Ectodermal cell (in vitro differentiated cells): ENCODE data around the gene TLX1. TPM values are rescaled to one million over a fixed set of nuclear protein-coding genes. Genes with fewer than 3 reads are reported as not detected.

Experiments used
- H3K27ac ChIP-seq: 2 replicates; pipeline ENCODE4 v1.7.0; 2013; ENCODE audit warnings: mild to moderate bottlenecking, low read depth, low read length; ENCODE audit not compliant: insufficient read depth, poor library complexity, severe bottlenecking
- H3K27me3 ChIP-seq: 2 replicates; pipeline ENCODE4 v1.7.0; 2013; ENCODE audit warnings: mild to moderate bottlenecking, low read length; ENCODE audit not compliant: insufficient read depth, control insufficient read depth, poor library complexity, severe bottlenecking
- H3K36me3 ChIP-seq: one replicate; pipeline ENCODE4 v1.7.0; 2013; ENCODE audit warnings: low read length; ENCODE audit not compliant: control insufficient read depth, insufficient read depth
- H3K4me1 ChIP-seq: one replicate; pipeline ENCODE4 v1.7.0; 2013; ENCODE audit warnings: low read length; ENCODE audit not compliant: control insufficient read depth, insufficient read depth
- H3K4me3 ChIP-seq: 2 replicates; pipeline ENCODE4 v1.7.0; 2013; ENCODE audit warnings: low read depth, low read length, control low read depth; ENCODE audit not compliant: insufficient read depth
- H3K9me3 ChIP-seq: 2 replicates; pipeline ENCODE4 v1.7.0; 2013; ENCODE audit warnings: mild to moderate bottlenecking, low read length, moderate library complexity; ENCODE audit not compliant: control insufficient read depth
- WGBS, 2 experiments: methylation state at CpG; one replicate each; pipeline ENCODE4 v1.1.7; 2013; ENCODE audit warnings: missing lambda C conversion rate in 2 of 2; 5-methylcytosine and 5-hydroxymethylcytosine counted together
- polyA plus RNA-seq, 4 experiments: library from polyadenylated mRNA; stranded (reverse); fragments of 50-300 nt; gene quantifications; one replicate each; pipeline ENCODE4 v1.2.3, GENCODE V29; 2013

The TLX1 gene
- polyA plus RNA-seq (2013, experiment 1 of 4) = not detected
- not detected for polyA plus RNA-seq (2013, experiment 2 of 4)
- not detected for polyA plus RNA-seq (2013, experiment 3 of 4)
- polyA plus RNA-seq (2013, experiment 4 of 4) = not detected

DNA sequence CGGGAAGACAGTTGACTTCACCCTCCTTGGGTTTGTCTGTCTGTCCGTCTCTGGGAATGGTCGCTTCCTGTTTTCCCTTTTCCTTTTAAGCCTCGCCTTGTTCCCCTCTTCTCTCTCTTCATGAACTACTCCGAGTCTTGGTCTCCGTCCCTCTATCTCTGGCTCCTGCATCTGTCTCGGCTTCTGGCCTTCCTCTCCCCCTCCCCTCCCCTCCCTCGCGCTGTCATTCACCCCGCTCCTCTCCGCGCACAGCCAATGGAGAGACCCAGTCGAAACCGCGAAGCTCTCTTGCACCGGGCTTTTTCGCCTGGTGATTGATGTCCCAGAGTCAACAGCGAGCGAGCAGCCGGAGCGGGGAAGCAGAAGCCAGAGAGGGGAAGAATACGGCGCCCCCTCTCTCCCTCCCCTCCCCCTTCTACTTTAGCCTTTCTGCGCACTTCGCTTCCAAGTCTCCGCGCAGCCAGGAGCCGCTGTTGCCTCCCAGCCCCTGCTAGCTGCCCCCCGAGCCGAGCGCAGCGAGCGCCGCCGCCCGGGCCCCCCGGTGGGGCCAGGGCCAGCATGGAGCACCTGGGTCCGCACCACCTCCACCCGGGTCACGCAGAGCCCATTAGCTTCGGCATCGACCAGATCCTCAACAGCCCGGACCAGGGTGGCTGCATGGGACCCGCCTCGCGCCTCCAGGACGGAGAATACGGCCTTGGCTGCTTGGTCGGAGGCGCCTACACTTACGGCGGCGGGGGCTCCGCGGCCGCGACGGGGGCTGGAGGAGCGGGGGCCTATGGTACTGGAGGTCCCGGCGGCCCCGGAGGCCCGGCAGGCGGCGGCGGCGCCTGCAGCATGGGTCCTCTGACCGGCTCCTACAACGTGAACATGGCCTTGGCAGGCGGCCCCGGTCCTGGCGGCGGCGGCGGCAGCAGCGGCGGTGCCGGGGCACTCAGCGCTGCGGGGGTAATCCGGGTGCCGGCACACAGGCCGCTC, at the start of gene TLX1:
Gene TLX1, plus strand, starts transcription at position 317 of the 978 bp plus-strand sequence. Its CDS starts 242 bp downstream, at position 559.
- no peaks in the 10 kb centered on the region for H3K36me3 ChIP-seq
- no peak within 1 kb of the TSS for H3K4me3 ChIP-seq
- no peaks in the 10 kb centered on the region for H3K9me3 ChIP-seq
- no peak within 1 kb of the TSS for H3K27ac ChIP-seq
- peaks cover 100% of the 10 kb centered on the region for H3K27me3 ChIP-seq
- H3K4me1 ChIP-seq = peaks cover 21% of the 10 kb centered on the region
- 1% methylated on average over 83 of the region's 83 CpGs for WGBS, 2 experiments

DNA sequence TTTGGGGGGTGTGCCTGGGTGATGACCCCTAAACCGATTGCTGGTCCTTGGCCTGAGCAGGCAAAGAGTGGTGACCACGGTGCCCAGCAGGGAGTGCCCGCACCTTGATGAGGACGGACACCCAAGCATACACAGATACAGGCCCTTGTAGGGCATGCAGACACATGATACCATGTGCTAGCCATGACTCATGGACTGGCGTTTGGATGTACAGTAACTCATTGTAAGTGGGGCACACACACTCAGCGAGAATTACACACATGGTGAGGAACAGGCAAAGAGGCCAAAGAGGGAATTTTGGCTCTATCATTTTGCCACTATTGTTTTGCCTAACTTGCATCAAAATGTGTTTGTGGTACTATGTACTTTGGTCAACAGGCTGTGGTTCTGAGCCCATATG, 45.3 kb upstream of the TLX1 start:
- WGBS, 2 experiments = 85 to 87% methylated on average over 6 of the region's 6 CpGs
- Histone ChIP-seq H3K27me3 (peaks cover 76% of the 10 kb centered on the region), H3K9me3 (no peaks in the 10 kb centered on the region)

DNA sequence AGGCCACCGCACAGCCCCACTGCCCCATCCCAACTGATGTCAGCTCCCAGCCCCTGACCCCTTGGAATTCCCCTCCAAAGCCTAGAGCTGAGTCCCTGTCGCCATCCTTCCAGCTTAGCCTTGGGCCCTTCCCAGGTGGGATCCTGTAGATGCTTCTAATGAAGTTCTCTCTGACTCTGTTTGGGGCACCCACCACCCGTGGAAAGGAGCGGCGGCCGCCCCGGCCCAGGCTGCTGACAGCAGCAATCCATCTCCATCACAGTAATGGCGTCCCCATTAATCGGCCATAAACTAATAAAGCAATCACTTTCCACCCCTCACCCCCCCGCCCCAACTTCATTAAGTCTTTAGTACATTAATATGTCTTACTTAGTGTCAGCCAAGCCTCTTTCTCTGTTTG, 43.7 kb upstream of the TLX1 start:
- H3K4me3 ChIP-seq = no peak overlapping the region
- no peaks in the 10 kb centered on the region for H3K36me3 ChIP-seq
- H3K4me1 ChIP-seq = no peaks in the 10 kb centered on the region
- 89 to 91% methylated on average over 9 of the region's 10 CpGs for WGBS, 2 experiments
- no peaks in the 10 kb centered on the region for H3K9me3 ChIP-seq
- H3K27ac ChIP-seq = no peak overlapping the region
- peaks cover 74% of the 10 kb centered on the region for H3K27me3 ChIP-seq

More for the DNA sequence above, 45.3 kb upstream of the TLX1 start:
- H3K4me1 ChIP-seq = no peaks in the 10 kb centered on the region
- no peak overlapping the region for H3K4me3 ChIP-seq
- no peaks in the 10 kb centered on the region for H3K36me3 ChIP-seq
- H3K27ac ChIP-seq = no peak overlapping the region

DNA sequence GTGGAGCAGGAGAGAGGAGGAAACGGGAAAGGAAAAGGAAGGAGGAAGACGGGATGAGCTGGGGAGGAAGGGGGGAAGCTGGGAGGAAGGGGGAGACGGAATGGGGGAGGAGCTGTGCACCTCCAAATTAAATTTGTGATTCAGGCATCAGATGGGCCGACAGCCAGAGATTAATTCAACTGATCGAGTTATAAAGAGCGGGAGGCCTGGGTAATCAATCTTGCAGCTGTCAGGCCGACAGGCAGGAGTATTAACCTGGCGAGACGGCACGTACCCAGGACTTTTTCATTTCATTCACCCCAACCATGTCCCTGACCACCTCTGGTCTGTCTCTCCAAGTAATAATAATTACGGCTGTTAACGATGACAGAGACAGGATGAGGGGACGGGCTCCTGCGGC, 43.1 kb upstream of the TLX1 start:
- Histone ChIP-seq H3K27ac (no peak overlapping the region), H3K4me3 (no peak overlapping the region), H3K9me3 (no peaks in the 10 kb centered on the region), H3K36me3 (no peaks in the 10 kb centered on the region), H3K27me3 (peaks cover 74% of the 10 kb centered on the region), H3K4me1 (peaks cover 4% of the 10 kb centered on the region)
- 86 to 87% methylated on average over 14 of the region's 14 CpGs for WGBS, 2 experiments

DNA sequence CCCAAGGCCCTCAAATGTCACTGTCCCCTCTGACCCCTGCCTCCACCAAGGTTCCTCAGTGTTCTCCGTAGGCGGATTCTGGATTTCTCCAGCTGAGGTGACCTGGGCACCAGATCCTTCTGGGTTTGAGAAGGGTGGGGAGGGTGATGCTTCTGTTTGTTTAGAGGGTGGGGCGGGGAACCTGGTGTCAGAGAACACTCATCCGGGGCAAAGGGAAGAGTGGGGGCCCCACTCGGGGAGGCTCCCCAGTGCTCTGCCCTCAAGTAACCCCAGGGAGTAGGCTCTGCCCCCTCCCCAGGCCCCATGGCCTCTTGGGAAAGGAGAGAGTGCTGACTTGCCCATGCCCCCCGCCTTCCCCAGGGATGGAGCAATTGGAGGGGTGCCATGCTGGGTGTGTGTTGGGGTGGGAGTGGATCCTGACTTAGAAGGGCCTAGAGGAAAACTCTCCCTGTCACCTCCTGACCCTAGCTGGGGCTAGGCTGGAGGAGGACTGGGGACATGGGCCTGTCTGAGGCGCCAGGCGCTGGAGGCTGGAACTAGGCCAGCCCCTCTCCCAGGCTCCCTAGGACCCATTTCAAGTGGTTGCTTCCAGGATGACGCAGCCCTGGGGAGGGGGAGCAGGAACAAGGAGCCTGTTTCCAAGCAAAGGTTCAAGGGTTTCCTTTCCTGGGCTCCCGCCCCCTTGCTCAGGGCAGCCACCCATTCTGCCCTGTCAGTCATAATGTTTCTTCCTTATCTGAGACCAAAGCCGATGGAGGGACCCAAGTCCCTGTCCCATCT, 41.4 kb upstream of the TLX1 start:
- 89 to 91% methylated on average over 9 to 11 of the region's 11 CpGs for WGBS, 2 experiments
- H3K27me3 ChIP-seq = peaks cover 64% of the 10 kb centered on the region

DNA sequence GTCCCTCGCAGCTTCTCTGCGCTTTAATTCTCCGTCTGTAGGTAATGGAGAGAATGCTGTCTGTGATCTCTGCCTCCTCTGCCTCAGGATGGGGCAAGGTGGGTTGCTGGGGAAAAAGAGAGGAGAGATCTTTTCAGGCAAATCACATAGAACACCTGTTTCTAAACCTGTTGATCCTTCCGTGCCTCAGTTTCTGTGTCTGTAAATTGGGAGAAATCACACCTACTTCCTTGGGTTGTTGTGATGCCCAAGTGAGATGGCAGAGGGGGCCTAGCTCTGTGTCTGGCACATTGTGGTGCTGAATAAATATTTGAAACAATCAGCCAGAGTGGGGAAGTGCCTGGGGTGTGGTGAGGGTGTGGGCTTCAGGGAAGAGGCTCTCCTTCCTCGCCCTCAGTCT, 40.5 kb upstream of the TLX1 start:
- peaks cover 23% of the 10 kb centered on the region for H3K4me1 ChIP-seq
- WGBS, 2 experiments = 90 to 95% methylated on average over 5 of the region's 5 CpGs
- H3K27me3 ChIP-seq = peaks cover 63% of the 10 kb centered on the region

More for the DNA sequence above, 41.4 kb upstream of the TLX1 start:
- H3K4me3 ChIP-seq = no peak overlapping the region
- no peaks in the 10 kb centered on the region for H3K9me3 ChIP-seq
- peaks cover 22% of the 10 kb centered on the region for H3K4me1 ChIP-seq
- no peaks in the 10 kb centered on the region for H3K36me3 ChIP-seq
- H3K27ac ChIP-seq = no peak overlapping the region

DNA sequence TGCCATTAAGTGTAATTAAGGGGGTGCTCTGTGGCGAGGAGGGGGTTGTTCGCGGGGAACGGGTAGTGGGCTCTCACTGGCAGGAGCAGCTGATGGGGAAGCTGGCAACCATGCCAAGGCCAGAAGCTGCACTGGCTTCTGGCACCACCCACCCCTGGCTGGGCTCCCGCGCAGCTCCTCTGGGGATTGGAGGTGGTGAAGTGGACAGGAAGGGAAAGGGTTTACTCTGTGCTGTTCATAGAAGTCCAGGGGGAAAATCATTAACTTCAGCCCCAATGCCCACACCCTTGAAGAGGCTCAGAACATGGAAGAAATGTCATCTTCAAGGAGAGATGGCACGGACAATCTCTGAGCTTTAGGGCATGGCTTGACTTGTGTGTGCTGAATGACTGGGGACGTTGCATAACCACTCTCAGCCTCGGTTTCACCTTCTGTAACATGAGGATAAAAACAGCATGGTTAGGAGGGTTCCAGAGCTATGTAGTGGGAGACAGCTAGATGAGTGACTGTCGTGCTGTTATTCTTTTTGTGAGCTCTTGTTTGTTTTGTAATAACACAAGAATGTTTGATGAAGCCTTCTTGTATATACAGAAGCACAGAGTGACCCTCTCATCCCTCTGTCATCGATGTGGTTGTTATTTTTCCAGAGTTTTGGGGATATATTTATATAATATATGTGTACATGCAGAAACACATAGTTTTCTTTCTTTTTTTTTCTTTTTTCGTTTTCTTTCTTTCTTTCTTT, 39.4 kb upstream of the TLX1 start:
- WGBS, 2 experiments = 89 to 90% methylated on average over 11 of the region's 12 CpGs
- Histone ChIP-seq H3K27me3 (peaks cover 57% of the 10 kb centered on the region), H3K36me3 (no peaks in the 10 kb centered on the region), H3K9me3 (no peaks in the 10 kb centered on the region), H3K27ac (no peak overlapping the region), H3K4me1 (peaks cover 23% of the 10 kb centered on the region), H3K4me3 (no peak overlapping the region)

More for the DNA sequence above, 40.5 kb upstream of the TLX1 start:
- H3K36me3 ChIP-seq = no peaks in the 10 kb centered on the region
- no peak overlapping the region for H3K27ac ChIP-seq
- H3K9me3 ChIP-seq = no peaks in the 10 kb centered on the region
- H3K4me3 ChIP-seq = no peak overlapping the region

DNA sequence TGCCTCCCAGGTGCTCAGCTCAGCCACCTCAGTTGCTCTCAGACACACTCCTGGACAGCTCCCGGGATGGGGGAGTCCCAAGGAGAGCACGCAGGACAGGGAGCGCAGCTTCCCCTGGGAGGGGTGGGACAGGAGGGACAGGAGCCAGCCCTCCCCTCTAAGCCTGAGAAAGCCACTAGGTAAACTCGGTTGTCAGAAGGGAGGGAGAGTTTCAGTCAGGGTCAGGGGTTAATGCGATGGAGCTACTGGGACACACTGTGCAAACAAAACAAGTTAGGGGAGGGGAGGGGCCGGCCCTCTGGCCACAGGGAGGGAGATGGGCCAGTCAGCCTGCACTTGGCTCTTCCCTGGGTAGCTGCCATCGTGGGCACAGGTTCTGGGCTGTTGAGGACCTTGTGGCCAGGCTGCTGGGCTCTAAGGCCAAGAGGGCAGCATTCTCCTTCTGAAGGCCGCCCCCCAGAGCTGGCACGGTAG, 38.2 kb upstream of the TLX1 start:
- H3K36me3 ChIP-seq = no peaks in the 10 kb centered on the region
- 52 to 53% methylated on average over 9 of the region's 9 CpGs for WGBS, 2 experiments
- H3K4me3 ChIP-seq = no peak overlapping the region
- H3K27me3 ChIP-seq = peaks cover 50% of the 10 kb centered on the region
- H3K4me1 ChIP-seq = peaks cover 23% of the 10 kb centered on the region
- no peaks in the 10 kb centered on the region for H3K9me3 ChIP-seq
- no peak overlapping the region for H3K27ac ChIP-seq

DNA sequence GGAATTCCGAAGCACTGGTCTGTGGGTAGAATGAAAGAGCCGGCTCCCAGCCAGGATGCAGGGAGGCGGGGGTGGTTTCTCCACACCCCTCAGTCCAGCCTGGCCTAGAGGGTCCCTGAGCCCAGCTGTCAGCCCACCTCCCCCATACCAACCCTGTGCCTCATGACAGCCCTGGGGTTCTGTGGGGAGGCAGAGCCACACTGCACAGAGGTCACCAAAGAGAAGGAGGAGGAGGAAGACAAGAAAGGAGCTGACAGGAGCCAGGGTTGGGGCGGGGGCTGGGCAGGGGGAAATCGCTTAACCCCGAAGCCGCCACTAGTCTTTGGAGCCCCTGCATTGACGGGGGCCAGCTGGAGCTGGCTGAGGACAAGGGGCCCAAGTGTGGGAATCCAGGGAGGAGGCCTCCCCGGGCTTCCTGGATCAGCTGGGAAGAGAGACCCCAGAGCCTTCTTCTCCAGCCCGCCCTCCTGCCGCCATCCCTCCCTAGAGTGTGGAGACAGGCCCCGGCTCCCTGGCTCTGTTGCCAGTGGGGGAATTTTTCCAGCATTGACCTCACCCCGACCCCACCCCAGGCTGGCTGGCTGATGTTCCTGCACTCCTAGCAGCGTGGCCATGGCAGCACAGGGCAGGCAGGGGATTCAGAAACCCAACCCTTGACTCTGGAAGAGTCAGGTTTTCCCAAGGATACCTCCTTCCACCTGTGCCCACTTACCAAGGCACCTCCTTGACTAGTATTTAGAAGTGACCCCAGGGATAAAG, 36.8 kb upstream of the TLX1 start:
- H3K4me1 ChIP-seq = peaks cover 23% of the 10 kb centered on the region
- no peaks in the 10 kb centered on the region for H3K9me3 ChIP-seq
- WGBS, 2 experiments = 65 to 68% methylated on average over 14 of the region's 14 CpGs
- H3K27ac ChIP-seq = no peak overlapping the region
- no peak overlapping the region for H3K4me3 ChIP-seq
- H3K27me3 ChIP-seq = peaks cover 48% of the 10 kb centered on the region
- no peaks in the 10 kb centered on the region for H3K36me3 ChIP-seq
